GM19324 (cell line): Measurements from ENCODE around the gene RAD51B.

Experiments
- ATAC-seq: cut with Tn5 transposase; IDR thresholded peaks from one replicate; pipeline ENCODE4 v1.9.1; 2021; ENCODE audit warnings: mild to moderate bottlenecking, moderate library complexity; ENCODE audit not compliant: unreplicated experiment, low FRiP score

The RAD51B gene

GRCh38 chr14:68479247-68479646 lies 659.7 kb downstream of the RAD51B start:
- ATAC-seq = no peak

- ATAC-seq = no peak
Measured at GRCh38 chr14:68482018-68482417, 662.4 kb downstream of the RAD51B start.

DNA sequence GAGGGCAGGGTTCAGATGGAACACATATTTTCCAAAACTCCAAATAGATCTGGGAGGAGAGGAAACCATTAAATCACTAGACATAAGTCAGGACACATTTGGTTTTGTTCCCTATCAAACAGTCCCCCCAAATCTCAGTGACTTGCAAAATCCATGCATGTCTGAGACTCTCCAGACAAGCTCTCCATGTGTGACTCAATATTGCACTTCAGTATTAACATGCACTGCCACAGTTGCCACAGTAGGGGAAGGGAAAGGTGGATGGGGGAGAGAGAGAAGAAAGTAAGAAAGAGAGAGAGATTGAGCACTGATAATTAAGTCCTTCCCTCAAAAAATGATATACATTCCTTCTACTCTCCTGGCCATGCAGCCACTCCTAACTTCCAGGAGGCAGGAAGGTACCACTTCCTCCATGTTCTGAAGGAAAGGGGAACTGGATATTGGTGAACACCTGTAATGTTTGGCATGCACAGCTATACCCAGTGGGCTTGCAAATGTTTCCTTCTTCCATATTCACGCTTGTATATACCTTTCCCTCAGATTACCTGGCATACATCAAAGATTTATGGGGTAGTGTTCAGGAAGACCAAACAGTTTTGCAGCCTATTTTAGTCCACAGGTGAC lies 663.3 kb downstream of the RAD51B start:
- no peak for ATAC-seq

GRCh38 chr14:68486033-68486732 lies 666.6 kb downstream of the RAD51B start:
- ATAC-seq = no peak

DNA sequence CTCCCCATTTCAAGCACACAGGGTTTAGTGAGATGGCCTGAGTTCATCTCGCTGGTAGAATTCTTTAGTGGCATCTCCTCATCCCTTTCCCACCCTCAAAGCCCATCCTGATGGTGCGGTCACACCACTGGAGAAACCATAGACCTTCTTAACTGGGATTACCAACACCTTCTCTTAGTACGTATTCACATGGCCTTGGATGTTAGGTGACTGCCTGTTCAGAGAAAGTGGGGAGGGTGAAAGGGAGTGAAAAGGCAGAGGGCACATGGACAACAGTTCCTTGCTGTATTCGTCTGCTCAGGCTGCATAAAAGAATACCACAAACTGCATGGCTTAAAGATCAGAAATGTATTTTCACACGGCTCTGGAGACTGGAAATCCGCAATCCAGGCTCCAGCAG lies 667.2 kb downstream of the RAD51B start:
- ATAC-seq = no peak

GRCh38 chr14:68487805-68488590 lies 668.4 kb downstream of the RAD51B start:
- ATAC-seq = no peak

DNA sequence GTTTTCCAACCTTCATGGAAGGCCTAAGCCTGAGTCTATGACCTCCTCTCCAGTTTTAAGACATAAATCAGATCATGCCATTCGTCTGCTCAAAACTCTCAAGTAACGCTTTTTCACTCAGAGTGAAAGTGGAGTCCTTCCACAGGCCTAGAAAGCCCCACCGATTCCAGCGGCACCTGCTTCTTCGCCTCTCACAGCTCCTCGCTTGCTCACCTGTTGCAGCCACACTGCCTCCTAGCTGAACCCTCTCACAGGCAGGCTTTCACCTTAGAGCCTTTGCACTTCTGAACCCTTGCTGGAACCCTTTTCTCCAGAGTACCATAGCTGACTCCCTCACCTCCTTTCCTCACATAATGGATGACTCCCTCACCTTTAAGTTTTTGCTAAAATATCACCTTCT lies 672.2 kb downstream of the RAD51B start:
- no peak for ATAC-seq

DNA sequence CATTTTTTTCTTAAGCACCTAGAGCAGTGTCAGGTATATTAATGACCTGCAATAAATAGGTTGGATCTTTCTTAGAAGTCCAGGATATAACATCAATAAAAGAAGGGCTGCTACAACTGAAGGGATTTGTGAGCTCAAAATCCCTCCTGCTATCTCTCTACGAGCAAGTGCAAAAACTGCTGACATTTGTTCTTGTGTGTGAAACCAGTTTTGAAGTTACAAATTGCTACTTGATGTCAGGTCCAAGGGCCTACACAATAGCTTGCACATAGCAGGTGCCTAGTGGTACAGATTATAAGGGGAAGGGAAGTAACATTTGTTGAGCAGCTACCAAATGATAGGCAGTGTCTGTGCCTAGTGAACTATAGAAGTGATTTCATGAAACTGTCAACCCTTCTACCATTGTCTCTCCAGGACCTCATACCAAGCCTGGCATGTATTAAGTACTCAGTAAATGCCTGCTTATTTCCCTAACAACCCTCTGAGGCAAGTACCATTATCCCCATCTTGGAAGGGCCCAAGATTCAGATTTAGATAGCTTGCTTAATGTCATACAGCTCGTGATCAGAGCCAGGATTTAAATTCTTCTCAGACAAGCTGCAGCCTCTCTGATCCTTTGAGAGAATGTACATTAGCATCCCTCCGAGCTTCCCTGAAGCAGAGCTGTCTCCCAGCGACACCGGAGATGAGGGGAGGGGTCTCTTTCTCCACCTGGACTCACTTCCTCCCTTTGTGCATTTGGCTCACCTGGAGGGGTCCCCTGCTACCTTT lies 673.0 kb downstream of the RAD51B start:
- no peak for ATAC-seq

- ATAC-seq = no peak
Measured at GRCh38 chr14:68493152-68493911, 673.8 kb downstream of the RAD51B start.

DNA sequence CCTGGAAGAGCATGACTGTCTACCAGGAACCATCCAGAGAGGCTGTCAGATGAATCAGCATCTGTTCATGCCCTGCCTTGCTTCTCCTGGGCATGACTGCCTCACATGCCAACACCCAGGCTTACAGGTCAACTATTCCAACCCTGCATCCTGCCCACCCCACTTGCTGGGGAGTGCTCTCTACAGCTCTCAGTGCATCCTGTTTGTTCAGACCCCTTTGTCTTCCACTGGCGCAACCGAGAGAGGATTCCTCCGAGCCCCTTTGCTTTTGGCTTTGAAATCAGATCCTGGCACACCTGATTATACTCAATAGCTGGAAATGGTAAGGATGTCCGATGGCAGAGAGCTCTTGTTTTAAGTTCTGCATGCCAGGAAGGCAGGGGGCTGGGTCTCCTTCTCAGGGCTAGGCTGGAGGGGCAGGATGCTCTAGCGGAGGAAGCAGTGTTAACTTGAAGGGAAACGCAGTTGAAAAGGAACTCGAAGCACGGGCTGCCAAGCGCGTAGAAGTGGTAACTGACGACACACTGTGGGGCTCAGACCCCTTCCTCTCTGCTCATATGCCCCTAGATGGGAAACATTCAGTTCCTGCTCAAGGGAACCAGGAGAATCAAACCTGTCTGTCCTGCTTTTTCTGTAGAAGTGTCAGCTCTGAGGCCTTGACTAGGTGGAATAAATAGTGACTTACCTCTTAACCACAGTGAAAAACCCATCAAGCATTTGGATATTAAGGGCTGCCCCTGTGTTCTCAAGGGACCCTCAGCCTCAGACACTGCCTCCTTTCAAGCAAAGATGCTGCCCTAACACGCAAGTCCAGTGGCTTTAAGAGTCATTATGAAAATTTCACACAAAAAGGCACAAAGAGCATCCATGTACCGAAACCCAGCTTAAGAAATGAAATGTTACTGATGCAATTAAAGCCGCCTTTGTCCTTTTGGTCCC lies 675.8 kb downstream of the RAD51B start:
- no peak for ATAC-seq

GRCh38 chr14:68497011-68497410 lies 677.4 kb downstream of the RAD51B start:
- ATAC-seq = no peak

DNA sequence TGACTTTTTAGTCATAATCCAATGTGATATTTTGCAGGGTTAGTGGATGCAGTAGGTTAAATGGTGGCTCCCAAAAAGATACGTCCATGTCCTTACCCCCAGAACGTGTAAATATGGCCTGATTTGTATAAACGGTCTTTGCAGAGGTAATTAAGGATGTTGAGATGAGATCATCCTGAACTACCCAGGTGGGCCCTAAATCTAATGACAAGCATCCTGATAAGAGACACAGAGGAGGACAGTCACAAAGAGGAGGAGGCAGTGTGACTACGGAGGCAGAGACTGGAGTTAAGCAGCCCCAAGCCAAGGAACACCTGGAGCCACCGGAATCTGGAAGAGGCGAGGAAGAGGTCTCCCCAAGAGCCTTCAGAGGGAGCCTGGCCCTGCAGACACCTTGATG lies 679.9 kb downstream of the RAD51B start:
- ATAC-seq = no peak

GRCh38 chr14:68501171-68501570 lies 681.6 kb downstream of the RAD51B start:
- ATAC-seq = no peak

DNA sequence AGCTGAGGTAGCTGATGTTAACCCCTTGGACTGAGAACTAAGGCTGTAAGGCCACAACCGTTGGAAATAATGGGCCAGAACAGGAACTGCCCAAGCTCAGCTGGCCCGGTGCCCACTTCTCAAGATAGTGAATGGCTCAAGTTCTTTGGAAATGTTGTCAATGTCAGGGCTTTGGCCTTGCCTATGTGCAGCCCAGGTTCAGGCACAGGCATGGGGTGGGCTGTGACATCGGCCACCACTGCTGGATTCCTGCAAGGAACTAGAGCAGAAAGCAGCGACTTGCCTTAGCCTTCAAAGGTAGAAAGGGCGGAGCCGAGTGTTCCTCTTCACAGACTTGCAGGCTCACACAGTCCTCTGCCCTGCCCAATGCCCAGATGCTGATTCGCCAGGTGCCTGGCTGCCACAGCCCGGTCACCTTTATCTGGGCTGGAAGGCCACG lies 682.1 kb downstream of the RAD51B start:
- ATAC-seq = no peak

- no peak for ATAC-seq
Measured at GRCh38 chr14:68502230-68502629, 682.7 kb downstream of the RAD51B start.

DNA sequence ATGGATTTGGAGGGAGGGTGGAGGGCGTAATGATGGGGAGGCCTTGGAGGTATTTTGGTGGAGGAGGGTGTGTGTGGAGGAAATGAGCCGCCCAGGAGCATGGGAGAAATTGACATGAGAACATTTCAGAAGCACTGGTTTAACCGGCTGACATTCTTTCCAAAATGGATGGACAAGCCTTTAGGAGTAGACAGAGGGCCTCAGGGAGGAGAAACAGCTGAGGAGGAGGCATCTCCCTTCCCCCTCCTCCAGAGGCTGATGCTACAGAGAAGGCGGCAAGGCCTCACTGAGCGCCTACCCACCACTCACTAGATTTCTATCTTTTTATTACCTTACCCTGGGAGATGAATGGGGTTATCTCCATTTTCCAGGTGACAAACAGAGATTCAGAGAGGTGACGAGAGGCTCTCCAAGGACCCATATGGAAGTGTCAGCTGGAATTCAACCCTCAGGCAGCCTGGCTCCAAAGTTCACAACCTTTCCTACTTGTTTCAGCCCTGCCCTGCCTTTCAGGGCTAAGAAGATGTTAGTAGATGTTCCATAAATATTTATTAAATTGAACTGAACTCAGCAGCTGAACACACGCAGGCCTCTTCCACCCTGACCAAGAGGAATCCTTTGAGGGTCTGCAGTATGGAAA lies 683.7 kb downstream of the RAD51B start:
- ATAC-seq = no peak

GRCh38 chr14:68504861-68505260 lies 685.3 kb downstream of the RAD51B start:
- ATAC-seq = no peak

DNA sequence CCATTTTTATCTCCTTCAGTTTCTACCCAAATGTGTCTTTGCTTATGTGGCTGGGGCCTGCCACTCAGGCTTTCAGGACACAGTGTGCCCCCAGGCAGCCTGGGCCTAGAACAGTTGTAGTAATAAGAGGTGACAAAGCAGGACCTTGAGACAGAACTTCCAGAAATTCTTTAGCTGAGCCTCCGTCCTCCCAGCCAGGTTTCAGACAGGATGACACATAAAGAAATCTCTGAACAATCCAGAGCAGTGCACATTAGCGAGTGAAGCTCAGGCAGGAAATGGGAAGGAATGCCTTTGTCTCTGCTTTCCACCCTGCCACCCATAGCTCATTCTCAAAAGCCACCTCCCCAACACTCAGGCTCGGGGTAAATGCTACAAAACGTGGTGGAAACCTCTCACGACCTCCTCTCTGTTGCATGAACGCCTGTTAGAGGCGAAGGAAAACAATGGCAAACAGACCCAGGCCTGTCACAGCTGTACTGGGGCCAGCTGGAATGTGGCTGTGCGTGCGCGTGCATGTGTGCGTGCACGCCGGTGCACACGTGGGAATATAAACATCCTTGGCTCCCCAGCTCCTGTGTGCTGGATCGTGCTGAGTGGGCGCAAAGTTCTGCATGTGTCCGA lies 686.6 kb downstream of the RAD51B start:
- ATAC-seq = no peak
